Neural cell (in vitro differentiated cells): Measurements from ENCODE around the gene GRAMD4.

Experiments
- EP300 ChIP-seq: fragments of 450-650 bp; conservative IDR thresholded peaks from 2 replicates; pipeline ENCODE4 v1.6.1; 2014; ENCODE audit warnings: antibody characterized with exemption, mild to moderate bottlenecking, moderate library complexity; ENCODE audit not compliant: poor library complexity, severe bottlenecking
- EZH2 ChIP-seq: fragments of 200-600, 300-800 bp; shearing (Covaris generic), sonication (generic); IDR thresholded peaks from 2 replicates; pipeline ENCODE4 v1.6.1; 2014; ENCODE audit warnings: antibody characterized with exemption, low read length, borderline replicate concordance, mild to moderate bottlenecking; ENCODE audit not compliant: insufficient read depth, poor library complexity, severe bottlenecking
- MXI1 ChIP-seq: fragments of 450-650 bp; conservative IDR thresholded peaks from 2 replicates; pipeline ENCODE4 v1.6.1; 2014; ENCODE audit warnings: antibody characterized with exemption, mild to moderate bottlenecking; ENCODE audit not compliant: poor library complexity, severe bottlenecking
- POLR2AphosphoS5 ChIP-seq: IDR thresholded peaks from 2 replicates; pipeline ENCODE4 v1.6.1; 2012
- RAD21 ChIP-seq: fragments of 450-650 bp; conservative IDR thresholded peaks from 2 replicates; pipeline ENCODE4 v1.6.1; 2014; ENCODE audit warnings: antibody characterized with exemption, mild to moderate bottlenecking, moderate library complexity
- REST ChIP-seq: IDR thresholded peaks from 2 replicates; pipeline ENCODE4 v1.6.1; 2012; ENCODE audit warnings: borderline replicate concordance
- SMC3 ChIP-seq: fragments of 450-650 bp; conservative IDR thresholded peaks from 2 replicates; pipeline ENCODE4 v1.6.1; 2014; ENCODE audit warnings: antibody characterized with exemption, mild to moderate bottlenecking, moderate library complexity; ENCODE audit not compliant: poor library complexity
- TAF1 ChIP-seq: IDR thresholded peaks from 2 replicates; pipeline ENCODE4 v1.6.1; 2012; ENCODE audit warnings: low read depth
- TF ChIP-seq, protein P1 (sequence below): fragments of 450-650 bp; IDR thresholded peaks from 2 replicates; pipeline ENCODE4 v1.5.1; 2014; ENCODE audit warnings: antibody characterized with exemption, mild to moderate bottlenecking, moderate library complexity; ENCODE audit not compliant: poor library complexity, severe bottlenecking

GRCh38 chr22:46609175-46609690, 11.0 kb upstream of the GRAMD4 start:
- TF ChIP-seq EZH2 (no peak), POLR2AphosphoS5 (no peak), EP300 (no peak), TAF1 (no peak), SMC3 (no peak), RAD21 (no peak), MXI1 (no peak), REST (no peak)
- TF ChIP-seq, protein P1, sequence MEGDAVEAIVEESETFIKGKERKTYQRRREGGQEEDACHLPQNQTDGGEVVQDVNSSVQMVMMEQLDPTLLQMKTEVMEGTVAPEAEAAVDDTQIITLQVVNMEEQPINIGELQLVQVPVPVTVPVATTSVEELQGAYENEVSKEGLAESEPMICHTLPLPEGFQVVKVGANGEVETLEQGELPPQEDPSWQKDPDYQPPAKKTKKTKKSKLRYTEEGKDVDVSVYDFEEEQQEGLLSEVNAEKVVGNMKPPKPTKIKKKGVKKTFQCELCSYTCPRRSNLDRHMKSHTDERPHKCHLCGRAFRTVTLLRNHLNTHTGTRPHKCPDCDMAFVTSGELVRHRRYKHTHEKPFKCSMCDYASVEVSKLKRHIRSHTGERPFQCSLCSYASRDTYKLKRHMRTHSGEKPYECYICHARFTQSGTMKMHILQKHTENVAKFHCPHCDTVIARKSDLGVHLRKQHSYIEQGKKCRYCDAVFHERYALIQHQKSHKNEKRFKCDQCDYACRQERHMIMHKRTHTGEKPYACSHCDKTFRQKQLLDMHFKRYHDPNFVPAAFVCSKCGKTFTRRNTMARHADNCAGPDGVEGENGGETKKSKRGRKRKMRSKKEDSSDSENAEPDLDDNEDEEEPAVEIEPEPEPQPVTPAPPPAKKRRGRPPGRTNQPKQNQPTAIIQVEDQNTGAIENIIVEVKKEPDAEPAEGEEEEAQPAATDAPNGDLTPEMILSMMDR: no peak
